ENCODE data around the gene PPP1CC. TPM values are rescaled to one million over a fixed set of nuclear protein-coding genes. Genes with fewer than 3 reads are reported as not detected.

The PPP1CC gene
- total RNA-seq (100 to 1,000 TPM; 156 to 175 (median 160) TPM), polyA plus RNA-seq (120 TPM)
- long read RNA-seq, donor 1, transcript PPP1CC-201 (7 exons, 2,559 nt) = major isoform, 211 of 236 reads
- long read RNA-seq, donor 1, transcript PPP1CC-202 (8 exons, 1,472 nt) = minor isoform, 5 of 236 reads
- long read RNA-seq, donor 1, partial matches to known transcripts = 4 of 236 reads
- long read RNA-seq, donor 1, other reads (novel, unspliced or antisense) = 11 of 236 reads
- long read RNA-seq, donor 2, transcript PPP1CC-201 (7 exons, 2,559 nt) = major isoform, 76 of 88 reads
- long read RNA-seq, donor 2, partial matches to known transcripts = 3 of 88 reads
- long read RNA-seq, donor 2, other reads (novel, unspliced or antisense) = 6 of 88 reads
- long read RNA-seq, donor 3, transcript PPP1CC-201 (7 exons, 2,559 nt) = major isoform, 427 of 487 reads
- long read RNA-seq, donor 3, transcript PPP1CC-202 (8 exons, 1,472 nt) = minor isoform, 22 of 487 reads
- long read RNA-seq, donor 3, partial matches to known transcripts = 2 of 487 reads
- long read RNA-seq, donor 3, other reads (novel, unspliced or antisense) = 31 of 487 reads
- long read RNA-seq, donor 4, transcript PPP1CC-201 (7 exons, 2,559 nt) = major isoform, 103 of 120 reads
- long read RNA-seq, donor 4, partial matches to known transcripts = 1 of 120 reads
- long read RNA-seq, donor 4, other reads (novel, unspliced or antisense) = 10 of 120 reads

DNA sequence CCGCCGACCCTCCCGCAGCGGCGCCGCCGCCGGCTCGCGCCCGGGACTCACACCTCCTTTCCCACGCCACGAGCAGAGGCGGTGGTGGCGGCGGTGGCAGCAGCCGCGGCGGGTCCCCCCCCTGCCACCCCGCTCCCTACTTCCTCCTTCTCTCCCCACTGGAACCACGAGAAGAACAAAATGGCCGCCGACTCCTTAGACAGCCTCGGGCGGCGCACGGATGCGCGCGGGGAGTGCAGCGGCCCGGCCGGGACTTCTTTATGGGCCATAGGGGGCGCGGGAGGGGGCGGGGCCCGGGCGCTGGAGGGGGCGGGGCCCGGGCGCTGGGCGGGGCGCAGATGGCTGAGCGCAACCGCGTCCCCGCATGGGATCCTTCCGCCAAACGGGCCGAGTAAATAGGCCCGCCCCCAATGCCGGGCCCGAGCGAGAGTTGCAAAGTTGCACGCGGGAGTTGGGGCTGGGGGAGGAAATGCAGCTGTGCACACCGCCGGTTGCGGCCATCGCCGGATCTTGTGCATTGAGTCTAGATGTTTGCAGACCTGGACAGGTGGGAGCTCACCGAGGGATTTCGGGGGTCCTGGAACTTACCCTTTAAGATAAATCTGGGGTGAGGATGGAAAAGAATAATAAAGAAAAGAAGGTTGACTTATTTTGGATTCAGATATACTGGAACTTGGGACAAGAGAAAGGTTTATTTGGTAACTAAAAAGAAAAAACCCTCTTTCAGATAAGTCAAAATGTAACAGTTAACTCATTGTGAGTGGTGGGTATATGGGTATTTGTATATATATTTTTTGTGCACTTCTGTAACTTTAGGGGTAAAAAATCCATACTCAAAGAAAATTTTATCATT is at the start of gene PPP1CC:
Gene PPP1CC, minus strand, starts transcription at position 174 of the 853 bp plus-strand sequence. CDS start 184 bp downstream, outside the sequence.
- peak within 1 kb of the TSS; percentile 99 for H3K4me3 ChIP-seq (ENCODE audit: low read length)
- no peaks in the 10 kb centered on the region for H3K9me3 ChIP-seq (ENCODE audit: control insufficient read depth, low read length)
- peaks cover 15% of the 10 kb centered on the region for H3K4me1 ChIP-seq (ENCODE audit: control insufficient read depth, insufficient read depth, low read length)
- H3K27ac ChIP-seq (ENCODE audit: low read length) = peak within 1 kb of the TSS; percentile 75
- DNase-seq (peak; percentile 94 to 98 (median 97)), ATAC-seq (peak; percentile 96)
- under 1% methylated on average over 63 of the region's 63 CpGs for WGBS
- no peaks in the 10 kb centered on the region for H3K27me3 ChIP-seq (ENCODE audit: control insufficient read depth, insufficient read depth)
- intact Hi-C loops (cut with DNase I) = loop anchor here in 3 of 4 donors (5.0 to 10.0 kb wide), 2 partner anchors 82 to 144 kb away; no protein-coding TSS in a partner anchor

DNA sequence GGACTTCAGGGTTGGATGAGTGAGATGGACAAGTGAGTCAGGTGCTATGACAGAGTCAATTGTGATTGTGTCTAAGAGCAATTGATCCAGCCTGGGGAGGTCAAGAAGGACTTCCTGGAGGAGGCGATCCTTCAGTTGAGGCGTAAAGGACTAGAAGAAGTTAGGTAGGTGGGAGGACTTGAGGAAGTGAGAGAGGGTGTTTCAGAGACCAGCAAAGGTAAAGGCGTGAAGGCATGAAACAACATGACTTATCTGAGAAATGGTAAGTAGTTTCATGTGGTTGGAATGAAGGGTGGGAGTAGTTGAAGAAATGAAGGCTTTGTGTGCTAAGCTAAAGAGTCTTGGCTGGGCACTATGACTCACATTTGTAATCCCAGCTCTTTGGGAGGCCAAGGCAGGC is 48.9 kb upstream of the PPP1CC start:
- no peaks in the 10 kb centered on the region for H3K4me1 ChIP-seq (ENCODE audit: control insufficient read depth, insufficient read depth, low read length)
- intact Hi-C loops (cut with DNase I) = no loop called here
- no peak overlapping the region for H3K27ac ChIP-seq (ENCODE audit: low read length)
- H3K4me3 ChIP-seq (ENCODE audit: low read length) = no peak overlapping the region
- no peaks in the 10 kb centered on the region for H3K27me3 ChIP-seq (ENCODE audit: control insufficient read depth, insufficient read depth)
- ATAC-seq (no peak), DNase-seq (no peak)
- 96% methylated on average over 3 of the region's 3 CpGs for WGBS
- H3K9me3 ChIP-seq (ENCODE audit: control insufficient read depth, low read length) = no peaks in the 10 kb centered on the region

DNA sequence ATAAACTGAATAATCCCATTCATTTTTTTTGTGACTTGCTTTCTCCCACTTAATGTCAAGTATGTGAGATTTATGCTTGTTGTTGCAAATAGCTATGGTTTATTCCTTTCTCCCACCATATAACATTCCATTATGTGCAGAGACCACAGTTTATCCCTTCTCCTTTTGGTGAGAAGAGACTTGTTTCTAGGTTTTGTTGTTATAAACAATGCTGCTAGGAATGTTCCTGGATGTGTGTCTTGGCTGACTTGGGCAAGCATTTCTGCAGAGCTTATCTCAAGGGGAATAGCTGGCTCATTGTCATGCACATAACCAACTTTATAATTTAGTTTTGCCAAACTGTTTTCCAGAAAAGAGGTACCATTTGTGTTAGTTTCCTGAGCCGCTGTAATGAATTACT is 47.6 kb upstream of the PPP1CC start:
- no peak for DNase-seq
- 33% methylated on average over 1 of the region's 1 CpG for WGBS
- no peaks in the 10 kb centered on the region for H3K4me1 ChIP-seq (ENCODE audit: control insufficient read depth, insufficient read depth, low read length)
- ATAC-seq = peak; percentile 56 to 84
- no peak overlapping the region for H3K4me3 ChIP-seq (ENCODE audit: low read length)
- no peak overlapping the region for H3K27ac ChIP-seq (ENCODE audit: low read length)
- intact Hi-C loops (cut with DNase I) = no loop called here
- H3K9me3 ChIP-seq (ENCODE audit: control insufficient read depth, low read length) = no peaks in the 10 kb centered on the region
- no peaks in the 10 kb centered on the region for H3K27me3 ChIP-seq (ENCODE audit: control insufficient read depth, insufficient read depth)

DNA sequence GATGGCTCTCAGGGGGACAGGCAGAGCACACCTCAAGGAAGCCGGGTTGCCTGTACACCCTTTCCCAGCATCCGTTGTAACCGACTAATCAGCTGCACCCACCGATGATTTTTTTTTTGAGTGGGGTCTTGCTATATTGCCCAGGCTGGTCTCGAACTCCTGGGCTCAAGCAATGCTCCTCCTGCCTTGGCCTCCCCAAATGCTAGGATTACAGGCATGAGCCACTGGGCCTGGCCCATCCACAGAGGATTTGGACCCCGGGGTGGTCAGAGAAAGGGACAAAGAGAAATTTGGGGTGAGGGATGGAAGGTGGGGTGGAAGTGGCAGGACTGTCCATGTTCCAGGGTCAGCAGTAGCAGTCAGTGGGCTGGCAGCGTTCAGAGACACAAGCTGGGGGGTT is 43.3 kb upstream of the PPP1CC start:
- ATAC-seq = no peak

DNA sequence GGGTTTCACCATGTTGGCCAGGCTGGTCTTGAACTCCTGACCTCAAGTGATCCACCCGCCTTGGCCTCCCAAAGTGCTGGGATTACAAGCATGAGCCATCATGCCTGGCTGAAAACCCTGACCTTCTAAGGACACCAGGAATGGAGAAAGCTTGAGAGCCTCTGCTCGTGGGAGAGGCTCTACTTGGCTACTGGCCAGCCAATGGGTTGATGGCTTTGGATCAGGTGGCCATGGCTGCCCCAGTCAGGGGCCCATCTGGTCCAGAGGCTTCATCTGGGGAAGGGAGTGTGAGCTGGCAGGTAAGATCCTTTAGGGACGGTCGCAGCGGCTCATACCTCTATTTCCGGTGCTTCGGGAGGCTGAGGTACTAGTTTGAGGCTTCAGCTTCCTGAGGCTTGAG is 42.5 kb upstream of the PPP1CC start:
- no peaks in the 10 kb centered on the region for H3K27me3 ChIP-seq (ENCODE audit: control insufficient read depth, insufficient read depth)
- intact Hi-C loops (cut with DNase I) = no loop called here
- H3K9me3 ChIP-seq (ENCODE audit: control insufficient read depth, low read length) = no peaks in the 10 kb centered on the region
- 88% methylated on average over 7 of the region's 7 CpGs for WGBS
- H3K4me1 ChIP-seq (ENCODE audit: control insufficient read depth, insufficient read depth, low read length) = no peaks in the 10 kb centered on the region
- H3K27ac ChIP-seq (ENCODE audit: low read length) = no peak overlapping the region
- ATAC-seq (no peak), DNase-seq (no peak)
- no peak overlapping the region for H3K4me3 ChIP-seq (ENCODE audit: low read length)

More for the DNA sequence above, 43.3 kb upstream of the PPP1CC start:
- Histone ChIP-seq H3K4me3 (ENCODE audit: low read length) (no peak overlapping the region), H3K27me3 (ENCODE audit: control insufficient read depth, insufficient read depth) (no peaks in the 10 kb centered on the region), H3K4me1 (ENCODE audit: control insufficient read depth, insufficient read depth, low read length) (no peaks in the 10 kb centered on the region), H3K27ac (ENCODE audit: low read length) (no peak overlapping the region), H3K9me3 (ENCODE audit: control insufficient read depth, low read length) (no peaks in the 10 kb centered on the region)
- no peak for DNase-seq
- 89% methylated on average over 7 of the region's 7 CpGs for WGBS
- intact Hi-C loops (cut with DNase I) = no loop called here

DNA sequence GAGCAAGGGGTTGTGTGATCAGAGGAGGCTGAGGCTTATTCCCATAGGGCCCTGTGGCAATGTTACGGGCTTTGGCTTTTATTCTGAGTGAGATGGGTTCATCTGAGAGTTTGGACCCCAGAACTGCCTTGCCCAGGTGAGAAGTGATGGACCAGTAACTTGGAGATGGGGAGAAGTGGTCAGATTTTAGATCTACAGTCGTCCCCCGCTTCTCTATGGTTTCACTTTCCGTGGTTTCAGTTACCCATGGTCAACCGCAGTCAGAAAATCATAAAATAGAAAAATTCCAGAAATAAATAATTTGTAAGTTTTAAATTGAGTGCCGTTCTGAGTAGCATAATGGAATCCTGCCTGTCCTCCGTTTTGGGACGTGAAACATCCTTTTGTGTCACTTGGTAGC is 40.2 kb upstream of the PPP1CC start:
- Histone ChIP-seq H3K27ac (ENCODE audit: low read length) (no peak overlapping the region), H3K27me3 (ENCODE audit: control insufficient read depth, insufficient read depth) (no peaks in the 10 kb centered on the region), H3K4me1 (ENCODE audit: control insufficient read depth, insufficient read depth, low read length) (no peaks in the 10 kb centered on the region), H3K4me3 (ENCODE audit: low read length) (no peak overlapping the region), H3K9me3 (ENCODE audit: control insufficient read depth, low read length) (no peaks in the 10 kb centered on the region)
- intact Hi-C loops (cut with DNase I) = no loop called here
- DNase-seq = no peak
- no peak for ATAC-seq
- WGBS = 82% methylated on average over 8 of the region's 8 CpGs

DNA sequence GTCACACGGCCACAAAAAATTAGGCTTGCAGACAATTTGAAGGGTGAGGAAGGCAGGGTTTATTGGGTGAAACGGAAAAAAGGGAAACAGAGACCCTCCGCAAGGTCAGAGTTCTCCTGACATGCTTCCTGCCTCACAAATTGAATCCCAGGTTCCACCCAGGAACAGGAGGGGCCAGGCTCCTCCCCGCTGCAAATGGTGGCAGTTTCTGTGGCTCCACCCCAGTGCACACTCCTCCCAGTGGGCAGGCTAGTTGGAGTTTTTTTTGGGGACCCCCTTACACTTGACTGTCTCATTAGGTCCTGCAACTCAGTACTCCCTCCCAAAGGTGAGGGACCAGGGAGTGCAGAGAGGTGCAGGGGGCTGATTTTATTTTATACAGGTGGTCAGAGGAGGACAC is 39.4 kb upstream of the PPP1CC start:
- no peak overlapping the region for H3K27ac ChIP-seq (ENCODE audit: low read length)
- ATAC-seq (peak in 1 of 2 donors; percentile 35), DNase-seq (no peak)
- intact Hi-C loops (cut with DNase I) = no loop called here
- H3K27me3 ChIP-seq (ENCODE audit: control insufficient read depth, insufficient read depth) = no peaks in the 10 kb centered on the region
- no peaks in the 10 kb centered on the region for H3K4me1 ChIP-seq (ENCODE audit: control insufficient read depth, insufficient read depth, low read length)
- H3K9me3 ChIP-seq (ENCODE audit: control insufficient read depth, low read length) = no peaks in the 10 kb centered on the region
- no peak overlapping the region for H3K4me3 ChIP-seq (ENCODE audit: low read length)
- 68% methylated on average over 4 of the region's 4 CpGs for WGBS

DNA sequence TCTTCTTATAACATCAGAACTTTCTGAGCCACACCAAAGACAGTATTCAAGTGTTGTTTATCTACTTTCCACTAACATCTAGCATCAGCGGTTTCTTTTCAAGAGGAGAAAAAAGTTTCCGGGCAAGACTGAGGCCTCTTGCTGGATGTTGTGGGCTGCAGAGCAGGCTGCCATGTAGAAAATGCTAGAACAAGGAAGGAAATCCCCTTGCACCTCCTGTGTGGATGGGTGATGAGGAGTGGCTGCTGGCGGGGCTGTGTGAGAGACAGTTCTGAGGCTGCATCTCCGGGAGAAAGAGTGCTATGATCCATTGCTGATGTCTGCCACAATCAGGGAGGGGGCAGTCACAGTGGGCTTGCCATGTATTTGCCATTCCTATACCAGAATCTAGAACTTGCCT is 37.8 kb upstream of the PPP1CC start:
- no peak overlapping the region for H3K4me3 ChIP-seq (ENCODE audit: low read length)
- no peaks in the 10 kb centered on the region for H3K9me3 ChIP-seq (ENCODE audit: control insufficient read depth, low read length)
- DNase-seq = no peak
- H3K27me3 ChIP-seq (ENCODE audit: control insufficient read depth, insufficient read depth) = no peaks in the 10 kb centered on the region
- intact Hi-C loops (cut with DNase I) = no loop called here
- WGBS = 65% methylated on average over 4 of the region's 4 CpGs
- H3K4me1 ChIP-seq (ENCODE audit: control insufficient read depth, insufficient read depth, low read length) = no peaks in the 10 kb centered on the region
- no peak overlapping the region for H3K27ac ChIP-seq (ENCODE audit: low read length)
- no peak for ATAC-seq

DNA sequence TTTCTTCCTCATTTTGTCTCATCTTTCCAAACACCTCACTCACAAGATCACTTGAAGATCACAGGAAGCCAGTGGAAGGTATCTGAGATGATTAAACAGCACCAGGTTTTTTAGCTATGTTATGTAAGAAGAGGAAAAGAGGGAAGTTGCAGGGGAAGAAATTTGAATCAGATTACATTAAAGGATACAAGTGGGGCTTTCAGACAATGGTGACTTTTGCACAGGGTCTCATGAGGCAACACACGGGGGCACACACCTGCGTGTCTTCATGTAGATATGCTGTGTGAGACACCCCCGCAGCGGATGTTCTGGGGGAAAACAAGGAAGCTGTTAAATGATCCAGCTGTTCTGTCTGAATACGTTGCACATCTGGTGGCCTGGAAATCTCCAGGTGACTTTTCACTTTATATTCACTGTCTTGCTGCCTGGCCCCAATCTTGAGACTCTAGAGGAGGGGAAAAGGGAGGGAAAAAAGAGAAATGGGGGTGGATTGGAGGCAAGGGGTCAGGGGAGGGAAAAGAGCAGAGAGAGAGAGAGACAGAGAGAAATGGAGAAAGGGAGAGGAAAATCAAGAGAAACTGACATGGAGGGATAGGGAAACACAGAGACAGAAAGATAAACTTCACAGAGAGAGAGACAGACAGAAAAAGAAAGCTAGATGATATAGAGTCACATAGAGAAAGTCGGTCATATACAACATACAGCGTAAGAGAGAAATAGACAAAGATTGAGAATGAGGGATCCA is 36.3 kb upstream of the PPP1CC start:
- 61% methylated on average over 7 of the region's 7 CpGs for WGBS
- Histone ChIP-seq H3K9me3 (ENCODE audit: control insufficient read depth, low read length) (no peaks in the 10 kb centered on the region), H3K27me3 (ENCODE audit: control insufficient read depth, insufficient read depth) (no peaks in the 10 kb centered on the region), H3K4me1 (ENCODE audit: control insufficient read depth, insufficient read depth, low read length) (no peaks in the 10 kb centered on the region), H3K27ac (ENCODE audit: low read length) (no peak overlapping the region), H3K4me3 (ENCODE audit: low read length) (no peak overlapping the region)
- ATAC-seq (no peak), DNase-seq (no peak)
- intact Hi-C loops (cut with DNase I) = no loop called here

DNA sequence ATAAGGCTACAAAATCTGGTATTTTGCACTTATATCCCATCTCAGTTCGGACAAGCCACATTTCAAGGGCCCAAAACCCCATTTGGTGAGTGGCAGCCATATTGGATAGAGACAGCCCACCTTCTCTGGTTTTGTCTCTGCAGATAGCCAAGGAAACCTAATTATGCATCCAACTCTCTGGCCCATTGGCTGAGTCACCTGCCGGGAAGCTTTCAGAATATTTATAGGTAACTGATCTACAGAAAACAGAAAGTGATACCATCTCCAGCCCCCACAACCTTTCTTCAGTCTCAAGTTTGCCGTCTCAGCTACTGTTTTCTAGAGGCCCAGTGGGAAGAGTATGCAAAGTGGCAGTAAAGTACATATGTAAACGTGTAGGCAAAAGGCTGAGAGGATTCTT is 33.7 kb upstream of the PPP1CC start:
- intact Hi-C loops (cut with DNase I) = no loop called here

More for the DNA sequence above, 33.7 kb upstream of the PPP1CC start:
- H3K9me3 ChIP-seq (ENCODE audit: control insufficient read depth, low read length) = no peaks in the 10 kb centered on the region
- DNase-seq (no peak), ATAC-seq (no peak)
- WGBS = 87% methylated on average over 4 of the region's 4 CpGs
- no peaks in the 10 kb centered on the region for H3K27me3 ChIP-seq (ENCODE audit: control insufficient read depth, insufficient read depth)
- no peak overlapping the region for H3K27ac ChIP-seq (ENCODE audit: low read length)
- H3K4me3 ChIP-seq (ENCODE audit: low read length) = no peak overlapping the region
- no peaks in the 10 kb centered on the region for H3K4me1 ChIP-seq (ENCODE audit: control insufficient read depth, insufficient read depth, low read length)

Measured in right cardiac atrium (tissue), 5 donors.